ENCODE data around the gene INPP5A. TPM values are rescaled to one million over a fixed set of nuclear protein-coding genes. Genes with fewer than 3 reads are reported as not detected.

Gene INPP5A
- total RNA-seq, 1 experiment from 2014 or later: 12.3 TPM

DNA sequence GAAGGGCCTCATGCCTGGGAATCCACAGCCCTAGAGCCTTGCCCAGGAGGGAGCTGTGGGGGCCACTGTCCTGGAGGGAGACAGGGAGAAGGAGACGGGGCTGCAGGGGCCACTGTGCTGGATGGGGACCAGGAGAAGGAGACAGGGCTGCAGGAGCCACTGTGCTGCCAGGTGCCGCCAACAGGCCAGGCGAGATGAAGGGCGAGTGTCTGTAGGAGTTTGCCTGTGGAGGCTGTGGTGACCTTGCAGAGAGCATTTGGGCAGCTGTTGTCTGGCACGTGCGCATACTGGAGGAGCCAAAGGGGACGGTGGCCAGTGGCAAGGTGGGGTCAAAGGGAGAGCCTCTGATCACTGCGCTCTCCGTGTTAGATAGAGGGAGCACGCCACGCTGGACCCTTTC, 169.1 kb downstream of the INPP5A start (continued):
- no peak for TF ChIP-seq EZH2phosphoT487 (IDR thresholded peaks at IDR 0.05; ENCODE audit: borderline replicate concordance)
- no peak for TF ChIP-seq RAD21 (IDR thresholded peaks at IDR 0.05; ENCODE audit: low read depth)
- no peak for TF ChIP-seq YY1 (IDR thresholded peaks at IDR 0.05; ENCODE audit: extremely low read depth, insufficient replicate concordance, low read depth, low read length)
- TF ChIP-seq, protein P1, sequence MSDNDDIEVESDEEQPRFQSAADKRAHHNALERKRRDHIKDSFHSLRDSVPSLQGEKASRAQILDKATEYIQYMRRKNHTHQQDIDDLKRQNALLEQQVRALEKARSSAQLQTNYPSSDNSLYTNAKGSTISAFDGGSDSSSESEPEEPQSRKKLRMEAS (IDR thresholded peaks at IDR 0.05): no peak
- no peak for TF ChIP-seq CBX3 (IDR thresholded peaks at IDR 0.05; ENCODE audit: low read depth)

DNA sequence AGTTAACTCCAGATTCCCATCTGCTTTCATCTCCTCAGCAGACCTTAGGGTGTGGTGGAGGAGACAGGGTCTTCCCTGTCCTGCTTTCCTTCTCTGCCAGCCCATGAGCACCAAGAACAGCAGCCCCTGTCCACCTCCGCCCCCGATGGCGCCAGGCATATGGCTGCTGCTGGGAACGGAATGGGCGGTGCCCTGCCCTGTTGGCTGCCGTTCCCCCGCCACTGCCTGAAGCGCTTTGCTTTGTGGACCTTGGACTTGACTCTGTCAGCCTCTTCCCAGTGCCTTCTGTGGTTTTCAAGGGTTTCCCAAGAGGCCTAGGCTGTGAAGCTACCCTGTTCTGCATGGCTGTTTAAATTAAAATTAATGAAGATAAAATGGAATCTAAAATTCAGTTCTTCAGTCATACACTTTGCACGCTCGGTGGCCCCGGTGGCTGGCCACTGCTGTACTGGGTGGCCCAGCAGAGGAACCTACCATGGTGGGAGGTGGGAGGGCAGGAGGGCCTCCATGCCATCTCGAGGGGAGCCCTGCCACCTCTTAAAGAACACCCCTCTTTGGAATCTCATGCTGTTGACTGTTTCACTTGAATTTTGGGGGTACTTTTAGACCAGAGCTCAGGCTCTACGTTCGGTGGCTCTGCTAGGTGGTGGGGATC, 169.7 kb downstream of the INPP5A start:
- ATAC-seq: no peak
- no peak for DNase-seq (ENCODE audit: low read depth, low spot score)
- no TSS peak for BruUV-seq (replicated peaks)

More for the DNA sequence above, 169.7 kb downstream of the INPP5A start:
- ChIA-PET CTCF (no interaction called here), RAD21 (ENCODE audit: low non-redundant PET in 1 of 2, low total read pairs in 2 of 2, uncharacterized antibody in 2 of 2, unreplicated experiment in 2 of 2) (no interaction called here), POLR2A (no interaction called here)
- Histone ChIP-seq H3K36me3 (ENCODE audit: control insufficient read depth in 1 of 2, insufficient read depth in 2 of 2, low read length in 2 of 2) (no peaks in the 10 kb centered on the region), H3K9me3 (ENCODE audit: control insufficient read depth in 1 of 2, insufficient read depth in 1 of 2, low read depth in 1 of 2, low read length in 2 of 2) (no peaks in the 10 kb centered on the region), H3K4me1 (ENCODE audit: control insufficient read depth in 1 of 2, insufficient read depth in 2 of 2, low read length in 2 of 2) (no peaks in the 10 kb centered on the region), H3K4me3 (replicated peaks in 1 of 2; ENCODE audit: low read depth in 1 of 2, low read length in 2 of 2) (no peak overlapping the region), H3K9me2 (ENCODE audit: insufficient read depth) (no peaks in the 10 kb centered on the region), H3K4me2 (ENCODE audit: low read length) (no peak overlapping the region), H3K9ac (ENCODE audit: low read length) (no peak overlapping the region), H3K27me3 (ENCODE audit: insufficient read depth, low read length) (no peaks in the 10 kb centered on the region), H3K79me2 (ENCODE audit: insufficient read depth, low read length) (no peaks in the 10 kb centered on the region), H2AFZ (ENCODE audit: low read depth, low read length, poor library complexity, severe bottlenecking) (no peak overlapping the region), H3K27ac (ENCODE audit: low read depth, low read length) (no peak overlapping the region), H4K20me1 (ENCODE audit: insufficient read depth) (no peaks in the 10 kb centered on the region)
- TF ChIP-seq CBX3 (IDR thresholded peaks at IDR 0.05; ENCODE audit: low read depth) (no peak), RAD21 (IDR thresholded peaks at IDR 0.05; ENCODE audit: low read depth) (no peak), SIN3A (IDR thresholded peaks at IDR 0.05; ENCODE audit: low read depth) (no peak), EGR1 (IDR thresholded peaks at IDR 0.05; ENCODE audit: low read depth) (no peak), FOSL1 (IDR thresholded peaks at IDR 0.05; ENCODE audit: low read depth) (no peak), SP1 (IDR thresholded peaks at IDR 0.05; ENCODE audit: low read depth) (no peak), ZNF274 (IDR thresholded peaks at IDR 0.05; ENCODE audit: low read depth, low read length) (no peak), YY1 (IDR thresholded peaks at IDR 0.05; ENCODE audit: extremely low read depth, insufficient replicate concordance, low read depth, low read length) (no peak), ZFX (IDR thresholded peaks at IDR 0.05) (no peak), CEBPB (IDR thresholded peaks at IDR 0.05; ENCODE audit: low read depth) (no peak), JUND (IDR thresholded peaks at IDR 0.05) (no peak), SRF (IDR thresholded peaks at IDR 0.05; ENCODE audit: low read depth) (no peak), POLR2A (IDR thresholded peaks at IDR 0.05; ENCODE audit: borderline replicate concordance, extremely low read depth, insufficient read depth, insufficient read length) (no peak), EZH2phosphoT487 (IDR thresholded peaks at IDR 0.05; ENCODE audit: borderline replicate concordance) (no peak), ELF1 (IDR thresholded peaks at IDR 0.05; ENCODE audit: borderline replicate concordance, low read depth) (no peak)
- TF ChIP-seq, protein P2, sequence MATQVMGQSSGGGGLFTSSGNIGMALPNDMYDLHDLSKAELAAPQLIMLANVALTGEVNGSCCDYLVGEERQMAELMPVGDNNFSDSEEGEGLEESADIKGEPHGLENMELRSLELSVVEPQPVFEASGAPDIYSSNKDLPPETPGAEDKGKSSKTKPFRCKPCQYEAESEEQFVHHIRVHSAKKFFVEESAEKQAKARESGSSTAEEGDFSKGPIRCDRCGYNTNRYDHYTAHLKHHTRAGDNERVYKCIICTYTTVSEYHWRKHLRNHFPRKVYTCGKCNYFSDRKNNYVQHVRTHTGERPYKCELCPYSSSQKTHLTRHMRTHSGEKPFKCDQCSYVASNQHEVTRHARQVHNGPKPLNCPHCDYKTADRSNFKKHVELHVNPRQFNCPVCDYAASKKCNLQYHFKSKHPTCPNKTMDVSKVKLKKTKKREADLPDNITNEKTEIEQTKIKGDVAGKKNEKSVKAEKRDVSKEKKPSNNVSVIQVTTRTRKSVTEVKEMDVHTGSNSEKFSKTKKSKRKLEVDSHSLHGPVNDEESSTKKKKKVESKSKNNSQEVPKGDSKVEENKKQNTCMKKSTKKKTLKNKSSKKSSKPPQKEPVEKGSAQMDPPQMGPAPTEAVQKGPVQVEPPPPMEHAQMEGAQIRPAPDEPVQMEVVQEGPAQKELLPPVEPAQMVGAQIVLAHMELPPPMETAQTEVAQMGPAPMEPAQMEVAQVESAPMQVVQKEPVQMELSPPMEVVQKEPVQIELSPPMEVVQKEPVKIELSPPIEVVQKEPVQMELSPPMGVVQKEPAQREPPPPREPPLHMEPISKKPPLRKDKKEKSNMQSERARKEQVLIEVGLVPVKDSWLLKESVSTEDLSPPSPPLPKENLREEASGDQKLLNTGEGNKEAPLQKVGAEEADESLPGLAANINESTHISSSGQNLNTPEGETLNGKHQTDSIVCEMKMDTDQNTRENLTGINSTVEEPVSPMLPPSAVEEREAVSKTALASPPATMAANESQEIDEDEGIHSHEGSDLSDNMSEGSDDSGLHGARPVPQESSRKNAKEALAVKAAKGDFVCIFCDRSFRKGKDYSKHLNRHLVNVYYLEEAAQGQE (IDR thresholded peaks at IDR 0.05; ENCODE audit: low read depth): no peak
- TF ChIP-seq, protein P3, sequence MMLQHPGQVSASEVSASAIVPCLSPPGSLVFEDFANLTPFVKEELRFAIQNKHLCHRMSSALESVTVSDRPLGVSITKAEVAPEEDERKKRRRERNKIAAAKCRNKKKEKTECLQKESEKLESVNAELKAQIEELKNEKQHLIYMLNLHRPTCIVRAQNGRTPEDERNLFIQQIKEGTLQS (IDR thresholded peaks at IDR 0.05): no peak
- intact Hi-C loops (cut with micrococcal nuclease): no loop called here
